Measurements from ENCODE around the gene IFIT1B. TPM values are rescaled to one million over a fixed set of nuclear protein-coding genes. Genes with fewer than 3 reads are reported as not detected.

Gene IFIT1B
- total and polyA plus RNA-seq, 2 of the 8 experiments (the other 6 are each of a cell fraction or from before 2014, with no cell fraction given), result not detected

- Histone ChIP-seq H2BK20ac (ENCODE audit: low read length) (0 out of 2 replicates have a peak overlapping the region, but pooled peaks have one; percentile 6), H3K23me2 (ENCODE audit: low read depth, low read length) (no peaks in the 10 kb centered on the region; the same call in 1 of the 2 replicates), H4K20me1 (replicated peaks in 1 of 2; ENCODE audit: control insufficient read depth in 1 of 2, insufficient read depth in 2 of 2, low read length in 2 of 2) (no peaks in the 10 kb centered on the region), H3K9ac (replicated peaks in 1 of 4; ENCODE audit: extremely low read depth in 1 of 4, low read depth in 3 of 4, low read length in 3 of 4) (no peak overlapping the region), H3K4ac (replicated peaks; ENCODE audit: insufficient read length, low read depth, low read length) (no peak overlapping the region), H3K4me1 (replicated peaks in 1 of 4; ENCODE audit: control insufficient read depth in 3 of 4, insufficient read depth in 4 of 4, low read length in 3 of 4) (peaks cover 0 to 6% (median 0%) of the 10 kb centered on the region in 4 experiments; a peak in 1 of 7 replicates), H4K91ac (replicated peaks; ENCODE audit: insufficient read length, low read length) (no peak overlapping the region), H3K14ac (ENCODE audit: insufficient read length) (no peak overlapping the region), H3K79me1 (ENCODE audit: low read depth, low read length) (no peaks in the 10 kb centered on the region), H3K36me3 (ENCODE audit: control insufficient read depth in 2 of 4, insufficient read depth in 4 of 4, low read length in 3 of 4) (no peaks in the 10 kb centered on the region), H3K4me3 (ENCODE audit: extremely low read depth in 1 of 4, insufficient read depth in 2 of 4, low read depth in 3 of 4, low read length in 4 of 4) (no peak overlapping the region), H2BK120ac (replicated peaks; ENCODE audit: low read depth, low read length) (no peak overlapping the region), H3K27me3 (replicated peaks in 1 of 4; ENCODE audit: control insufficient read depth in 3 of 4, extremely low read depth in 1 of 4, insufficient read depth in 3 of 4, low read length in 3 of 4) (no peaks in the 10 kb centered on the region), H3K79me2 (ENCODE audit: control insufficient read depth in 1 of 2, insufficient read depth in 2 of 2, low read length in 2 of 2) (no peaks in the 10 kb centered on the region), H4K8ac (ENCODE audit: extremely low read depth, insufficient read depth, low read length) (no peak overlapping the region), H3K27ac (ENCODE audit: low read depth, low read length) (no peak overlapping the region), H3K23ac (ENCODE audit: insufficient read length) (no peak overlapping the region), H4K5ac (ENCODE audit: insufficient read length, low read depth, low read length) (no peak overlapping the region), H2AFZ (ENCODE audit: low read length) (no peak overlapping the region), H3K56ac (replicated peaks; ENCODE audit: insufficient read length, low read depth, low read length) (no peak overlapping the region), H3K9me3 (ENCODE audit: insufficient read depth in 2 of 2, low read depth in 1 of 2, low read length in 1 of 2) (no peaks in the 10 kb centered on the region), H3K18ac (ENCODE audit: extremely low read depth, low read length) (no peak overlapping the region), H3K4me2 (ENCODE audit: insufficient read depth in 1 of 2, low read depth in 2 of 2, low read length in 2 of 2) (no peak overlapping the region), H2BK15ac (ENCODE audit: low read length) (no peak overlapping the region), H2BK5ac (ENCODE audit: low read depth, low read length) (no peak overlapping the region), H2BK12ac (ENCODE audit: low read depth, low read length) (no peak overlapping the region), H2AK5ac (ENCODE audit: low read depth, low read length) (0 out of 2 replicates have a peak overlapping the region, but pooled peaks have one; percentile 4)
- FAIRE-seq (no peak), DNase-seq (ENCODE audit: low read depth in 1 of 2, low spot score in 2 of 2) (no peak)
- CTCF ChIA-PET (ENCODE audit: partially characterized antibody), result interaction anchor here (1.2 to 5.4 kb wide), 19 partner anchors 10 to 197 kb away, joined by 3 to 64 read pairs (median 21); partner anchors contain the start of genes IFIT1, IFIT1B, IFIT2 and LIPA
- POLR2A ChIA-PET (ENCODE audit: partially characterized antibody), result interaction anchor here (1.4 kb wide), 1 partner anchor 37 kb away, joined by 4 read pairs; no protein-coding TSS in a partner anchor
- 71% methylated on average over 1 of the region's 1 CpG; no CpG with 5 or more reads in 1 of the 2 experiments for WGBS, 2 experiments (ENCODE audit: extremely low coverage in 1 of 2, insufficient coverage in 1 of 2, insufficient read length in 1 of 2, insufficient replicate concordance in 2 of 2, low coverage in 1 of 2, low lambda C conversion rate in 2 of 2, missing lambda C conversion rate in 1 of 2)
- no peak for TF ChIP-seq MAX (IDR thresholded peaks at IDR 0.05)
- no peak for TF ChIP-seq ATF3 (IDR thresholded peaks at IDR 0.05; ENCODE audit: insufficient read depth, low read depth, low read length)
- no peak for TF ChIP-seq RNF2 (IDR thresholded peaks at IDR 0.05; ENCODE audit: borderline replicate concordance, low read depth, low read length, missing control alignments, poor library complexity, severe bottlenecking)
- TF ChIP-seq TAF1 (IDR thresholded peaks at IDR 0.05; ENCODE audit: low read depth, low read length), result no peak
Observed at GRCh38 chr10:89368129-89368528, 9.7 kb upstream of the IFIT1B start.

Data from H1 (cell line).